Lower leg skin (tissue), 4 donors: Measurements from ENCODE around the gene C4orf51. TPM values are rescaled to one million over a fixed set of nuclear protein-coding genes. Genes with fewer than 3 reads are reported as not detected.

Experiments used
- DNase-seq, 2 donors: peaks; one replicate each; pipeline ENCODE4 v3.0.0-alpha.2; 2019; ENCODE audit warnings: low spot score in 2 of 2
- H3K4me3 ChIP-seq: fragments of 200-600 bp; sonication (generic); 2 replicates; pipeline ENCODE4 v1.5.1; 2017; ENCODE audit warnings: mild to moderate bottlenecking, low read depth; ENCODE audit not compliant: poor library complexity, severe bottlenecking
- CTCF ChIP-seq, 3 donors: fragments of 450-650 bp; IDR thresholded peaks; one replicate each; pipeline ENCODE4 v1.5.1; 2016; ENCODE audit warnings: antibody characterized with exemption in 3 of 3, mild to moderate bottlenecking in 3 of 3, moderate library complexity in 2 of 3
- POLR2A ChIP-seq, 2 donors: fragments of 450-650 bp; IDR thresholded peaks; one replicate each; pipeline ENCODE4 v1.6.1; 2016 to 2017; ENCODE audit warnings: antibody characterized with exemption in 2 of 2, mild to moderate bottlenecking in 1 of 2, moderate library complexity in 1 of 2
- WGBS, 2 donors: methylation state at CpG; one replicate each; pipeline ENCODE4 v1.1.5; 2018; 5-methylcytosine and 5-hydroxymethylcytosine counted together
- intact Hi-C: fragments of 100-400 bp; cut with DNase I; formaldehyde crosslinking; loops from one replicate; pipeline ENCODE4 v1.15.0; 2023; ENCODE audit warnings: low total_unique reads
- total RNA-seq, 4 donors: library from RNA; depleted of rRNA; stranded (reverse); fragments of >200 nt; gene quantifications; one replicate each; pipeline ENCODE4 v1.1.0, GENCODE V29; 2016

Gene C4orf51
- total RNA-seq, 4 donors from 2014 or later: not detected

- H3K4me3 ChIP-seq: no peak overlapping the region
- DNase-seq: no peak
- WGBS, 2 donors: 78 to 84% methylated on average over 2 of the region's 2 CpGs
- no peak for TF ChIP-seq CTCF (IDR thresholded peaks at IDR 0.05)
- intact Hi-C loops: no loop called here
These were observed 89.6 kb downstream of the C4orf51 start for GRCh38 chr4:145769450-145770037.

GRCh38 chr4:145770124-145770523, 90.2 kb downstream of the C4orf51 start:
- 82 to 83% methylated on average over 4 of the region's 4 CpGs for WGBS, 2 donors
- no peak for DNase-seq
- intact Hi-C loops: no loop called here
- no peak overlapping the region for H3K4me3 ChIP-seq
- TF ChIP-seq POLR2A (IDR thresholded peaks at IDR 0.05) (no peak), CTCF (IDR thresholded peaks at IDR 0.05) (no peak)

GRCh38 chr4:145772347-145772746, 92.4 kb downstream of the C4orf51 start:
- intact Hi-C loops: no loop called here
- 89 to 95% methylated on average over 2 of the region's 2 CpGs for WGBS, 2 donors
- no peak overlapping the region for H3K4me3 ChIP-seq
- TF ChIP-seq CTCF (IDR thresholded peaks at IDR 0.05): no peak
- TF ChIP-seq POLR2A (IDR thresholded peaks at IDR 0.05): no peak
- DNase-seq: no peak

GRCh38 chr4:145773581-145774234, 93.8 kb downstream of the C4orf51 start:
- DNase-seq: peak in 1 of 2 donors; percentile 25
- intact Hi-C loops: no loop called here
- TF ChIP-seq CTCF (IDR thresholded peaks at IDR 0.05) (no peak), POLR2A (IDR thresholded peaks at IDR 0.05) (no peak)
- WGBS, 2 donors: 79 to 83% methylated on average over 6 of the region's 6 CpGs
- H3K4me3 ChIP-seq: no peak overlapping the region

GRCh38 chr4:145774473-145774872, 94.5 kb downstream of the C4orf51 start:
- intact Hi-C loops: no loop called here
- no peak for DNase-seq
- TF ChIP-seq POLR2A (IDR thresholded peaks at IDR 0.05) (no peak), CTCF (IDR thresholded peaks at IDR 0.05) (no peak)
- H3K4me3 ChIP-seq: no peak overlapping the region
- WGBS, 2 donors: 93 to 95% methylated on average over 6 of the region's 6 CpGs

GRCh38 chr4:145775406-145775805, 95.5 kb downstream of the C4orf51 start:
- intact Hi-C loops: no loop called here
- no peak overlapping the region for H3K4me3 ChIP-seq
- whole genome bisulfite sequencing, 2 donors: 92 to 97% methylated on average over 3 of the region's 3 CpGs
- TF ChIP-seq POLR2A (IDR thresholded peaks at IDR 0.05) (no peak), CTCF (IDR thresholded peaks at IDR 0.05) (no peak)
- no peak for DNase-seq
